ENCODE results near the gene PHRF1. TPM values are rescaled to one million over a fixed set of nuclear protein-coding genes. Genes with fewer than 3 reads are reported as not detected.

Gene PHRF1
- total and polyA plus RNA-seq, 2 of the 4 experiments (the other 2 are of a cell fraction) = 10.9 to 17.5 TPM

DNA sequence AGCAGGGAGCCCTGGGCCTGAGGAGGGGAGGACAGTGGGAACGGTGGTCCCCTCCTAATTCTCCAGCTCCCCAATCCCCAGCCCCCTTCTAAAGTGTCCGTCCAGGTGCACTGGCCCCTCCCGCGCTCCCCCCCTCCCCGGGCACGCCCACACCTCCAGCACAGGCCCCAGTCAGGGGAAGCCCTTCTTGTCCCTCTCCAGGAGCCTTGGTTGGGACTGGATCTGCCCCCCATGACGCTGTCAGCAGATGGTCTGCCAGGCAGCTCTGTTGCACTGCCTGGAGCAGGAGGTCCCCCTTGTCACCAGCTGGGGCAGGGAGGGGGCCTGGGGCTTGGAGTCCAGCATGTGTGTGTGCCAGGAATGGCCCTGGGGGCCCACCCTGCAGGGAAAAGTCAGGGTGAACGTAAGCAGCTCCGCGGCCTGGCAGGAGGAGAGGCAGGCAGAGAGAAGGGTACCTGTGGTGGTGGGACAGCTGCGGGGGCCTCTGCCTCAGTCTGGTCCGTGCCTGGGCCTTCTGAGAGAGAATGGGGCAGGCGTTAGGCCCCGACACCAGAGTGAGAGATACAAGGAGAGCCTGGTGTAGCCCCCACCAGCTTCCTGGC is 37.9 kb downstream of the PHRF1 start:
- Histone ChIP-seq H3K4me2 (ENCODE audit: low read depth, low read length) (no peak overlapping the region), H3K9ac (ENCODE audit: low read depth, low read length) (no peak overlapping the region), H3K4ac (ENCODE audit: low read depth, low read length) (no peak overlapping the region), H4K5ac (ENCODE audit: low read depth, low read length) (no peak overlapping the region), H3K4me1 (ENCODE audit: control insufficient read depth, insufficient read depth, low read length) (peaks cover 4% of the 10 kb centered on the region; the same call in 1 of the 2 replicates), H3K9me3 (ENCODE audit: control insufficient read depth, insufficient read depth, low read length) (no peaks in the 10 kb centered on the region), H2BK120ac (ENCODE audit: low read depth, low read length) (no peak overlapping the region), H3K9me1 (ENCODE audit: insufficient read depth, low read length) (no peaks in the 10 kb centered on the region), H3K14ac (replicated peaks; ENCODE audit: low read depth, low read length) (no peak overlapping the region), H3K56ac (ENCODE audit: extremely low read depth, insufficient read depth, low read length) (no peak overlapping the region), H4K8ac (ENCODE audit: low read depth in 2 of 2, low read length in 2 of 2) (no peak overlapping the region), H4K91ac (ENCODE audit: insufficient read depth, low read depth, low read length) (no peak overlapping the region), H2AFZ (replicated peaks; ENCODE audit: low read length, poor library complexity) (no peak overlapping the region), H3K23ac (ENCODE audit: low read depth, low read length) (no peak overlapping the region), H3K36me3 (ENCODE audit: control insufficient read depth, insufficient read depth, low read length) (peaks cover 47% of the 10 kb centered on the region), H4K20me1 (ENCODE audit: insufficient read depth, low read length) (peaks cover 39% of the 10 kb centered on the region), H3K27me3 (ENCODE audit: control insufficient read depth, insufficient read depth, low read length) (no peaks in the 10 kb centered on the region), H2BK20ac (ENCODE audit: low read depth, low read length) (no peak overlapping the region), H2BK15ac (ENCODE audit: low read depth, low read length) (no peak overlapping the region), H2BK5ac (ENCODE audit: low read depth, low read length, poor library complexity, severe bottlenecking) (no peak overlapping the region), H2AK5ac (ENCODE audit: low read depth, low read length) (no peak overlapping the region), H2AK9ac (replicated peaks; ENCODE audit: low read depth, low read length, poor library complexity) (peak overlapping the region; percentile 28), H3K79me1 (ENCODE audit: low read depth in 1 of 2, low read length in 2 of 2) (peaks cover 2 to 36% of the 10 kb centered on the region in 2 experiments; a peak in 3 of 4 replicates), H3K27ac (ENCODE audit: insufficient read depth, low read length) (no peak overlapping the region), H3K18ac (ENCODE audit: low read depth, low read length) (no peak overlapping the region), H3K4me3 (ENCODE audit: insufficient read depth, low read depth, low read length) (no peak overlapping the region)
- ATAC-seq (ENCODE audit: low read depth) (no peak), DNase-seq (no peak)
- intact Hi-C loops (cut with micrococcal nuclease) (no loop called here), dilution Hi-C loops (cut with HindIII; ENCODE audit: low sequenced_read_pairs, unreplicated experiment) (no loop called here), in situ Hi-C loops (cut with MboI; ENCODE audit: low sequenced_read_pairs) (no loop called here)
- TF ChIP-seq POLR2A (IDR thresholded peaks at IDR 0.05; ENCODE audit: low read depth, low read length) (no peak), CEBPB (IDR thresholded peaks at IDR 0.05; ENCODE audit: low read depth, low read length) (no peak), MAZ (IDR thresholded peaks at IDR 0.05; ENCODE audit: borderline replicate concordance, low read depth, low read length) (no peak)
- TF ChIP-seq, protein P1, sequence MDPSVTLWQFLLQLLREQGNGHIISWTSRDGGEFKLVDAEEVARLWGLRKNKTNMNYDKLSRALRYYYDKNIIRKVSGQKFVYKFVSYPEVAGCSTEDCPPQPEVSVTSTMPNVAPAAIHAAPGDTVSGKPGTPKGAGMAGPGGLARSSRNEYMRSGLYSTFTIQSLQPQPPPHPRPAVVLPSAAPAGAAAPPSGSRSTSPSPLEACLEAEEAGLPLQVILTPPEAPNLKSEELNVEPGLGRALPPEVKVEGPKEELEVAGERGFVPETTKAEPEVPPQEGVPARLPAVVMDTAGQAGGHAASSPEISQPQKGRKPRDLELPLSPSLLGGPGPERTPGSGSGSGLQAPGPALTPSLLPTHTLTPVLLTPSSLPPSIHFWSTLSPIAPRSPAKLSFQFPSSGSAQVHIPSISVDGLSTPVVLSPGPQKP (IDR thresholded peaks at IDR 0.05; ENCODE audit: borderline replicate concordance, low read depth, low read length) = no peak
- no TSS peak for BruUV-seq (replicated peaks)
- ChIA-PET POLR2A (ENCODE audit: unreplicated experiment) (no interaction called here), CTCF (no interaction called here)
- WGBS, 2 experiments (ENCODE audit: extremely low coverage in 2 of 2, insufficient read length in 1 of 2) = 71% methylated on average over 6 of the region's 14 CpGs; no CpG with 5 or more reads in 1 of the 2 experiments

All from IMR-90 (cell line).